ENCODE data around the gene ADCY3.

ADCY3 gene

DNA sequence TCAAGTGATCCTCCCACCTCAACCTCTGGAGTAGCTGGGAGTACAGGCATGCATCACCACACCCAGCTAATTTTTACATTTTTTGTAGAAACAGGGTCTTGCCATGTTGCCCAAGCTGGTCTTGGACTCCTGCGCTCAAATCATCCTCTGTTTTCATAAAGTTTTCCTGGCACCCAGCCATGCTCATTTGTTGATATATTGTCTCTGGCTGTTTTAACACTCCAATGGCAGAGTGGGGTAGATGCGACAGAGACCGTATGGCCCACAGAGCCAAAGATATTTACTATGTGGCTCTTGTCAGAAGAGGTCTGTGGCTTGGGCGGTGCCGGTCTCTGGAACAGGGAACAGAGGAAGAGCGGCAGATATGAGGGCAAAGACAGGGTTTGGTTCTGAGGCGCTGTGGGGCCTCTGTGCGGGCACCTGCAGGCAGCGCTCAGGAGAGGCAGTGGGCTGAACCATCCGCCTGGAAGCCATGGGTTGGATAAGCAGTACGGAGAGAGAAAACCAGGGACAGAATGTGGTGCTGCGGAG is 76.6 kb downstream of the ADCY3 start:
- no peak for ATAC-seq
- TF ChIP-seq ZFP3 (CRISPR knock-in tag; IDR thresholded peaks at IDR 0.05): no peak
- no peak for TF ChIP-seq ZNF8 (CRISPR knock-in tag; IDR thresholded peaks at IDR 0.05)
- TF ChIP-seq PPARA (CRISPR knock-in tag; IDR thresholded peaks at IDR 0.05; ENCODE audit: borderline replicate concordance): no peak
- TF ChIP-seq, protein P1, sequence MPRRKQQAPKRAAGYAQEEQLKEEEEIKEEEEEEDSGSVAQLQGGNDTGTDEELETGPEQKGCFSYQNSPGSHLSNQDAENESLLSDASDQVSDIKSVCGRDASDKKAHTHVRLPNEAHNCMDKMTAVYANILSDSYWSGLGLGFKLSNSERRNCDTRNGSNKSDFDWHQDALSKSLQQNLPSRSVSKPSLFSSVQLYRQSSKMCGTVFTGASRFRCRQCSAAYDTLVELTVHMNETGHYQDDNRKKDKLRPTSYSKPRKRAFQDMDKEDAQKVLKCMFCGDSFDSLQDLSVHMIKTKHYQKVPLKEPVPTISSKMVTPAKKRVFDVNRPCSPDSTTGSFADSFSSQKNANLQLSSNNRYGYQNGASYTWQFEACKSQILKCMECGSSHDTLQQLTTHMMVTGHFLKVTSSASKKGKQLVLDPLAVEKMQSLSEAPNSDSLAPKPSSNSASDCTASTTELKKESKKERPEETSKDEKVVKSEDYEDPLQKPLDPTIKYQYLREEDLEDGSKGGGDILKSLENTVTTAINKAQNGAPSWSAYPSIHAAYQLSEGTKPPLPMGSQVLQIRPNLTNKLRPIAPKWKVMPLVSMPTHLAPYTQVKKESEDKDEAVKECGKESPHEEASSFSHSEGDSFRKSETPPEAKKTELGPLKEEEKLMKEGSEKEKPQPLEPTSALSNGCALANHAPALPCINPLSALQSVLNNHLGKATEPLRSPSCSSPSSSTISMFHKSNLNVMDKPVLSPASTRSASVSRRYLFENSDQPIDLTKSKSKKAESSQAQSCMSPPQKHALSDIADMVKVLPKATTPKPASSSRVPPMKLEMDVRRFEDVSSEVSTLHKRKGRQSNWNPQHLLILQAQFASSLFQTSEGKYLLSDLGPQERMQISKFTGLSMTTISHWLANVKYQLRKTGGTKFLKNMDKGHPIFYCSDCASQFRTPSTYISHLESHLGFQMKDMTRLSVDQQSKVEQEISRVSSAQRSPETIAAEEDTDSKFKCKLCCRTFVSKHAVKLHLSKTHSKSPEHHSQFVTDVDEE (CRISPR knock-in tag; IDR thresholded peaks at IDR 0.05): no peak
- no peak for TF ChIP-seq GLIS3 (CRISPR knock-in tag; IDR thresholded peaks at IDR 0.05)
- TF ChIP-seq BACH2 (CRISPR knock-in tag; IDR thresholded peaks at IDR 0.05; ENCODE audit: borderline replicate concordance): no peak
- no peak for TF ChIP-seq ARNTL (CRISPR knock-in tag; IDR thresholded peaks at IDR 0.05; ENCODE audit: borderline replicate concordance, low read depth)
- TF ChIP-seq, protein P2, sequence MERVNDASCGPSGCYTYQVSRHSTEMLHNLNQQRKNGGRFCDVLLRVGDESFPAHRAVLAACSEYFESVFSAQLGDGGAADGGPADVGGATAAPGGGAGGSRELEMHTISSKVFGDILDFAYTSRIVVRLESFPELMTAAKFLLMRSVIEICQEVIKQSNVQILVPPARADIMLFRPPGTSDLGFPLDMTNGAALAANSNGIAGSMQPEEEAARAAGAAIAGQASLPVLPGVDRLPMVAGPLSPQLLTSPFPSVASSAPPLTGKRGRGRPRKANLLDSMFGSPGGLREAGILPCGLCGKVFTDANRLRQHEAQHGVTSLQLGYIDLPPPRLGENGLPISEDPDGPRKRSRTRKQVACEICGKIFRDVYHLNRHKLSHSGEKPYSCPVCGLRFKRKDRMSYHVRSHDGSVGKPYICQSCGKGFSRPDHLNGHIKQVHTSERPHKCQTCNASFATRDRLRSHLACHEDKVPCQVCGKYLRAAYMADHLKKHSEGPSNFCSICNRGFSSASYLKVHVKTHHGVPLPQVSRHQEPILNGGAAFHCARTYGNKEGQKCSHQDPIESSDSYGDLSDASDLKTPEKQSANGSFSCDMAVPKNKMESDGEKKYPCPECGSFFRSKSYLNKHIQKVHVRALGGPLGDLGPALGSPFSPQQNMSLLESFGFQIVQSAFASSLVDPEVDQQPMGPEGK (CRISPR knock-in tag; IDR thresholded peaks at IDR 0.05; ENCODE audit: borderline replicate concordance): no peak
- TF ChIP-seq, protein P3, sequence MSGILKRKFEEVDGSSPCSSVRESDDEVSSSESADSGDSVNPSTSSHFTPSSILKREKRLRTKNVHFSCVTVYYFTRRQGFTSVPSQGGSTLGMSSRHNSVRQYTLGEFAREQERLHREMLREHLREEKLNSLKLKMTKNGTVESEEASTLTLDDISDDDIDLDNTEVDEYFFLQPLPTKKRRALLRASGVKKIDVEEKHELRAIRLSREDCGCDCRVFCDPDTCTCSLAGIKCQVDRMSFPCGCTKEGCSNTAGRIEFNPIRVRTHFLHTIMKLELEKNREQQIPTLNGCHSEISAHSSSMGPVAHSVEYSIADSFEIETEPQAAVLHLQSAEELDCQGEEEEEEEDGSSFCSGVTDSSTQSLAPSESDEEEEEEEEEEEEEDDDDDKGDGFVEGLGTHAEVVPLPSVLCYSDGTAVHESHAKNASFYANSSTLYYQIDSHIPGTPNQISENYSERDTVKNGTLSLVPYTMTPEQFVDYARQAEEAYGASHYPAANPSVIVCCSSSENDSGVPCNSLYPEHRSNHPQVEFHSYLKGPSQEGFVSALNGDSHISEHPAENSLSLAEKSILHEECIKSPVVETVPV (CRISPR knock-in tag; IDR thresholded peaks at IDR 0.05): no peak
- TF ChIP-seq ZNF565 (CRISPR knock-in tag; conservative IDR thresholded peaks at IDR 0.05; ENCODE audit: low read depth): no peak
- no peak for TF ChIP-seq CSDC2 (CRISPR knock-in tag; IDR thresholded peaks at IDR 0.05)
- TF ChIP-seq RARB (CRISPR knock-in tag; IDR thresholded peaks at IDR 0.05): no peak
- TF ChIP-seq OSR1 (CRISPR knock-in tag; IDR thresholded peaks at IDR 0.05): no peak
- TF ChIP-seq ZNF70 (CRISPR knock-in tag; IDR thresholded peaks at IDR 0.05): no peak
- no peak for TF ChIP-seq ESRRG (CRISPR knock-in tag; IDR thresholded peaks at IDR 0.05)
- TF ChIP-seq, protein P4, sequence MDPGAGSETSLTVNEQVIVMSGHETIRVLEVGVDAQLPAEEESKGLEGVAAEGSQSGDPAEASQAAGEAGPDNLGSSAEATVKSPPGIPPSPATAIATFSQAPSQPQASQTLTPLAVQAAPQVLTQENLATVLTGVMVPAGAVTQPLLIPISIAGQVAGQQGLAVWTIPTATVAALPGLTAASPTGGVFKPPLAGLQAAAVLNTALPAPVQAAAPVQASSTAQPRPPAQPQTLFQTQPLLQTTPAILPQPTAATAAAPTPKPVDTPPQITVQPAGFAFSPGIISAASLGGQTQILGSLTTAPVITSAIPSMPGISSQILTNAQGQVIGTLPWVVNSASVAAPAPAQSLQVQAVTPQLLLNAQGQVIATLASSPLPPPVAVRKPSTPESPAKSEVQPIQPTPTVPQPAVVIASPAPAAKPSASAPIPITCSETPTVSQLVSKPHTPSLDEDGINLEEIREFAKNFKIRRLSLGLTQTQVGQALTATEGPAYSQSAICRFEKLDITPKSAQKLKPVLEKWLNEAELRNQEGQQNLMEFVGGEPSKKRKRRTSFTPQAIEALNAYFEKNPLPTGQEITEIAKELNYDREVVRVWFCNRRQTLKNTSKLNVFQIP (CRISPR knock-in tag; IDR thresholded peaks at IDR 0.05; ENCODE audit: borderline replicate concordance, low read depth): no peak

DNA sequence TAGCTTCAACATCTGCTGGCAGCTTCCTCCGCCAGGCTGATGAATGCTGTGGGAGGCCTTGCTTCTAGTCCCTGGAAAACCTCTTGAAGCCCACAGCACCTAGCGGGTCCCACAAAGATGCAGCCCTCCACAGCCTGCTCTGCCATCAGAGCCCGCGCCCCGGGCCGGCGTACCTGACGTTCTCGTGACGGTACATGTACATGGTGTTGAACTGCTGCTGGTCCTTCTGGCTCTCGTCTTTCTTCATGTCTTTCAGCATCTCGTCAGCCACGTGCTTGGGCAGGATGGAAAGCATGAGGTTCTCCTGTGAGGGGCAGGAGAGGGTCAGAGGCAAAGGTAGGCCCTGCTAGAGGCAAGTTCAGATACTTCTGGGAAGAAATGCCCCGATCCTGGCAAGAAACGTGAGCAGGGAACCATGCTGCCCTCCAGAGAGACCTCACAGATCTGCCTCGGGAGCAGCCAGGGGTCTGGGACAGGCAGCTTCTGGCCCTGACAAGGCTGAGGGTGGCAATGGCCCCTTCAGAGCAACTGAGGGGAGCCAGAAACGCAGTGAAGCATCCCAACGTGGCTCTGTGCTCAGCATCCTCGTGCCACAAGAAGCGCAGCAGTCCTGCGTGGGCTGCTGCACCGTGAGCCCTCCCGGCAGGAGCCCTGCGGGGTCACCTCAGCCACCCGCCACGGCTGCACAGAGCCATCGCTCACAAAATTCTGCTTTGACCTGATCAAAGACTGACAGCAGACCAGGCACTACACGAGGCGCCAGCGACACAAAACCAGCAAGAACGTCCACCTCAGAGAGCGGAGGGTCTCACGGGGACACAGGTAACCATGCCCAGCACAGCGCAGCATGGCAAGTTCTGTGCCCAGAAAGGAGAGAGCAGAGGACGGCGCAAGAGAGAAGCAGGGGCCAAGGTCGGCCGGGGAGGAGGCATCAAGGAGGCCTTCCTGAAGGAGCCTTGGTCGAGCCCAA is 77.7 kb downstream of the ADCY3 start:
- TF ChIP-seq BACH2 (CRISPR knock-in tag; IDR thresholded peaks at IDR 0.05; ENCODE audit: borderline replicate concordance): no peak
- no peak for TF ChIP-seq ISL1 (CRISPR knock-in tag; IDR thresholded peaks at IDR 0.05)
- no peak for TF ChIP-seq ZNF70 (CRISPR knock-in tag; IDR thresholded peaks at IDR 0.05)
- no peak for TF ChIP-seq RARB (CRISPR knock-in tag; IDR thresholded peaks at IDR 0.05)
- TF ChIP-seq TOX (CRISPR knock-in tag; IDR thresholded peaks at IDR 0.05; ENCODE audit: borderline replicate concordance): no peak
- TF ChIP-seq OSR1 (CRISPR knock-in tag; IDR thresholded peaks at IDR 0.05): no peak
- TF ChIP-seq GLIS3 (CRISPR knock-in tag; IDR thresholded peaks at IDR 0.05): no peak
- TF ChIP-seq, protein P2 (CRISPR knock-in tag; IDR thresholded peaks at IDR 0.05; ENCODE audit: borderline replicate concordance): no peak
- TF ChIP-seq, protein P5, sequence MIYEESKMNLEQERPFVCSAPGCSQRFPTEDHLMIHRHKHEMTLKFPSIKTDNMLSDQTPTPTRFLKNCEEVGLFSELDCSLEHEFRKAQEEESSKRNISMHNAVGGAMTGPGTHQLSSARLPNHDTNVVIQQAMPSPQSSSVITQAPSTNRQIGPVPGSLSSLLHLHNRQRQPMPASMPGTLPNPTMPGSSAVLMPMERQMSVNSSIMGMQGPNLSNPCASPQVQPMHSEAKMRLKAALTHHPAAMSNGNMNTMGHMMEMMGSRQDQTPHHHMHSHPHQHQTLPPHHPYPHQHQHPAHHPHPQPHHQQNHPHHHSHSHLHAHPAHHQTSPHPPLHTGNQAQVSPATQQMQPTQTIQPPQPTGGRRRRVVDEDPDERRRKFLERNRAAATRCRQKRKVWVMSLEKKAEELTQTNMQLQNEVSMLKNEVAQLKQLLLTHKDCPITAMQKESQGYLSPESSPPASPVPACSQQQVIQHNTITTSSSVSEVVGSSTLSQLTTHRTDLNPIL (CRISPR knock-in tag; IDR thresholded peaks at IDR 0.05; ENCODE audit: low read depth): no peak
- TF ChIP-seq, protein P3 (CRISPR knock-in tag; IDR thresholded peaks at IDR 0.05): no peak
- TF ChIP-seq ZFP3 (CRISPR knock-in tag; IDR thresholded peaks at IDR 0.05): no peak
- no peak for TF ChIP-seq TCF4 (CRISPR knock-in tag; IDR thresholded peaks at IDR 0.05; ENCODE audit: borderline replicate concordance)
- TF ChIP-seq CSDC2 (CRISPR knock-in tag; IDR thresholded peaks at IDR 0.05): no peak
- no peak for ATAC-seq

Data from SK-N-SH treated with all-trans-retinoic acid at 6 μM for 48 hours (cell line).